OCI-LY7 (cell line): ENCODE results near the gene ZNF549.
"Not testable (repeated sequence)": the region's sequence is repeated elsewhere in the genome, so short reads cannot be mapped to it uniquely, and the experiment has no call there.

Source experiments
- CTCF ChIP-seq: fragments of 200-600 bp; sonication (generic); conservative IDR thresholded peaks from 2 replicates; pipeline ENCODE4 v1.5.1; 2014; ENCODE audit warnings: mild to moderate bottlenecking, antibody characterized with exemption, low read length, moderate library complexity, mixed read lengths
- EZH2phosphoT487 ChIP-seq: fragments of 200-600 bp; sonication (generic); IDR thresholded peaks from 2 replicates; pipeline ENCODE4 v1.6.1; 2018; ENCODE audit warnings: low read depth, borderline replicate concordance, mild to moderate bottlenecking, mixed run types, antibody characterized with exemption, low read length, moderate library complexity, mixed read lengths

- not testable (repeated sequence) for TF ChIP-seq CTCF, EZH2phosphoT487
These were observed 27.9 kb upstream of the ZNF549 start for GRCh38 chr19:57499332-57499679.
